ENCODE results near the gene NAV2.

The NAV2 gene

DNA sequence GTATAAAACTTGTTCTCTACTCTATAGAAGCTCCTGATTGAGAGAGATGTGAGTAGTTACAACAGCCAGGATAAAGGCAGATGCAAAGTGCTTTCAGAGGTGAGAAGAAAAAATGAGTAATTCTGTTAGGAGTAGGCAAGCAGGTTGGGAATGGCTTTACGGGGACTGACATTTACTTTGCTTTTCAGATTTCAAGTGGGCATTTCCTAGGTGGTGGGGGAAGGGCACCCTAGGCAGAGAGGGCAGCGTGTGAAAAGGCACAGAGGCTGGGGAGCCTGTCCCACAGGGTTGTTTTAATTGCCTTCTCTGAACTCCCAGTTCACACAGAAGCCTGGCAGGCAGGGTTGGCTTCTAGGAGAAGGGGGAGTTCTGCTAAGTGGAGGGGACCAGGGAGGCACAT is 106.5 kb downstream of the NAV2 start:
- H3K4me2 ChIP-seq (ENCODE audit: low read depth, low read length), result no peak overlapping the region
- no peaks in the 10 kb centered on the region for H3K79me2 ChIP-seq (ENCODE audit: low read length)
- no peaks in the 10 kb centered on the region for H3K9me2 ChIP-seq (replicated peaks; ENCODE audit: insufficient read depth, low read length)

DNA sequence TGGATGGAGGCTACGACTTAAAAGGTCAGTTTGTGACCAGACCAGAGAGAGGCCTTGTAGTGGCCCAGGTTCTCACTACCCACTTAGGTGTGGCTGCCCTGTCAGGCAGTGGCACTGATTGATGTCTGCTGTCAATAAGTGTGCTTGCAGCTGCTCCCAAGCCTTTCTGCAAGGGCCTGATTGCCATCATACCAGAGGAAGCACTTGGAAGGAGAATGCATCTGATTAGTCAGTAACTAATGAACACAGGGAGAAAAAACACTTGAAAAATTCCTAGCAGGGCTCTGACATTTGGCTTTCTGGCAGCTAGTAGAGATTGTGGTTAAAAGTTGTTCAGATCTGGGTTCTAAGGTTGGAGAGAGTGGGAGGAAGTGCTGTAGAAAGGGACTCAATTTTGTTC is 107.5 kb downstream of the NAV2 start:
- no peak overlapping the region for H3K9ac ChIP-seq (ENCODE audit: low read length)
- no peaks in the 10 kb centered on the region for H3F3A ChIP-seq (ENCODE audit: insufficient read depth, low read length)
- H3K4me1 ChIP-seq (ENCODE audit: low read length), result no peaks in the 10 kb centered on the region
- H3K9me2 ChIP-seq (replicated peaks; ENCODE audit: insufficient read depth, low read length), result no peaks in the 10 kb centered on the region
- H4K20me1 ChIP-seq (ENCODE audit: insufficient read depth, low read length), result no peaks in the 10 kb centered on the region
- TF ChIP-seq, protein P1, sequence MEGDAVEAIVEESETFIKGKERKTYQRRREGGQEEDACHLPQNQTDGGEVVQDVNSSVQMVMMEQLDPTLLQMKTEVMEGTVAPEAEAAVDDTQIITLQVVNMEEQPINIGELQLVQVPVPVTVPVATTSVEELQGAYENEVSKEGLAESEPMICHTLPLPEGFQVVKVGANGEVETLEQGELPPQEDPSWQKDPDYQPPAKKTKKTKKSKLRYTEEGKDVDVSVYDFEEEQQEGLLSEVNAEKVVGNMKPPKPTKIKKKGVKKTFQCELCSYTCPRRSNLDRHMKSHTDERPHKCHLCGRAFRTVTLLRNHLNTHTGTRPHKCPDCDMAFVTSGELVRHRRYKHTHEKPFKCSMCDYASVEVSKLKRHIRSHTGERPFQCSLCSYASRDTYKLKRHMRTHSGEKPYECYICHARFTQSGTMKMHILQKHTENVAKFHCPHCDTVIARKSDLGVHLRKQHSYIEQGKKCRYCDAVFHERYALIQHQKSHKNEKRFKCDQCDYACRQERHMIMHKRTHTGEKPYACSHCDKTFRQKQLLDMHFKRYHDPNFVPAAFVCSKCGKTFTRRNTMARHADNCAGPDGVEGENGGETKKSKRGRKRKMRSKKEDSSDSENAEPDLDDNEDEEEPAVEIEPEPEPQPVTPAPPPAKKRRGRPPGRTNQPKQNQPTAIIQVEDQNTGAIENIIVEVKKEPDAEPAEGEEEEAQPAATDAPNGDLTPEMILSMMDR (IDR thresholded peaks at IDR 0.05; ENCODE audit: low read length), result no peak
- TF ChIP-seq EZH2 (optimal IDR thresholded peaks at IDR 0.05; ENCODE audit: low read depth, low read length) (no peak), EZH2phosphoT487 (IDR thresholded peaks at IDR 0.05; ENCODE audit: low read length) (no peak)
- H2AFZ ChIP-seq (ENCODE audit: low read length), result no peak overlapping the region
- H3K79me2 ChIP-seq (ENCODE audit: low read length), result no peaks in the 10 kb centered on the region
- no peaks in the 10 kb centered on the region for H3K9me3 ChIP-seq (replicated peaks; ENCODE audit: insufficient read depth, low read length)
- H3K36me3 ChIP-seq (replicated peaks; ENCODE audit: insufficient read depth, low read length), result no peaks in the 10 kb centered on the region
- no peak overlapping the region for H3K27ac ChIP-seq (ENCODE audit: low read length)
- H3K4me2 ChIP-seq (ENCODE audit: low read depth, low read length), result no peak overlapping the region
- no peak overlapping the region for H3K4me3 ChIP-seq (ENCODE audit: low read length)
- no peak for DNase-seq
- no peaks in the 10 kb centered on the region for H3K27me3 ChIP-seq (replicated peaks; ENCODE audit: insufficient read depth, low read length)

More for the DNA sequence above, 106.5 kb downstream of the NAV2 start:
- Histone ChIP-seq H3K4me1 (ENCODE audit: low read length) (no peaks in the 10 kb centered on the region), H3K27ac (ENCODE audit: low read length) (no peak overlapping the region), H2AFZ (ENCODE audit: low read length) (no peak overlapping the region), H3K9ac (ENCODE audit: low read length) (no peak overlapping the region), H3K4me3 (ENCODE audit: low read length) (no peak overlapping the region), H3K27me3 (replicated peaks; ENCODE audit: insufficient read depth, low read length) (no peaks in the 10 kb centered on the region), H3K36me3 (replicated peaks; ENCODE audit: insufficient read depth, low read length) (no peaks in the 10 kb centered on the region), H4K20me1 (ENCODE audit: insufficient read depth, low read length) (no peaks in the 10 kb centered on the region), H3K9me3 (replicated peaks; ENCODE audit: insufficient read depth, low read length) (no peaks in the 10 kb centered on the region), H3F3A (ENCODE audit: insufficient read depth, low read length) (no peaks in the 10 kb centered on the region)
- no peak for DNase-seq
- TF ChIP-seq, protein P1 (IDR thresholded peaks at IDR 0.05; ENCODE audit: low read length), result no peak
- TF ChIP-seq EZH2phosphoT487 (IDR thresholded peaks at IDR 0.05; ENCODE audit: low read length) (no peak), EZH2 (optimal IDR thresholded peaks at IDR 0.05; ENCODE audit: low read depth, low read length) (no peak)

DNA sequence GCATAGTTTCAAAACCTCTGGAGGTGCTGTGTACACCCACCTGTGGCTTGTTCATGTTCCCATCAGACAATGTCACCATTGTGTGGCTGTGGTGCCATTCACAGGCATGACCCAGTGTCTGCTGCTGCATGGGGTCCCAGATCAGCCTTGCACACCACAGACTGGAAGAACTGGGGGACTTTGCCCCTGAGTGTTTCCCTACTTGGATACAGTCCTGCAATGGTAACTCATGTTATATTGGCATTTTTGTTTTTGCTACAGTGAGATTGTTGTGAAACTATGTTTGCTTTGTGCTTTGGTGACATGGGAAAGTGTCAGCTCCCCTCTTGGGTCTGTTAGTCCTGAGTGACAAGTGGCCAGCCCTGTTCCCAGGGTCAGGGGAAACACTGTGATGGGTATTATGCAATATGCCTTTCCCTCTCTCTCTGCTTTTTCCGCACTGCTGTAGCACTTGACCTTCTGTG is 108.8 kb downstream of the NAV2 start:
- Histone ChIP-seq H3K9me2 (replicated peaks; ENCODE audit: insufficient read depth, low read length) (no peaks in the 10 kb centered on the region), H3K4me1 (ENCODE audit: low read length) (no peaks in the 10 kb centered on the region), H3K36me3 (replicated peaks; ENCODE audit: insufficient read depth, low read length) (no peaks in the 10 kb centered on the region), H4K20me1 (ENCODE audit: insufficient read depth, low read length) (no peaks in the 10 kb centered on the region), H3K9me3 (replicated peaks; ENCODE audit: insufficient read depth, low read length) (no peaks in the 10 kb centered on the region), H3K4me3 (ENCODE audit: low read length) (no peak overlapping the region), H3K27me3 (replicated peaks; ENCODE audit: insufficient read depth, low read length) (no peaks in the 10 kb centered on the region), H3F3A (ENCODE audit: insufficient read depth, low read length) (no peaks in the 10 kb centered on the region), H3K79me2 (ENCODE audit: low read length) (no peaks in the 10 kb centered on the region), H3K9ac (ENCODE audit: low read length) (no peak overlapping the region), H3K4me2 (ENCODE audit: low read depth, low read length) (no peak overlapping the region), H3K27ac (ENCODE audit: low read length) (no peak overlapping the region), H2AFZ (ENCODE audit: low read length) (no peak overlapping the region)
- TF ChIP-seq, protein P1 (IDR thresholded peaks at IDR 0.05; ENCODE audit: low read length), result no peak
- TF ChIP-seq EZH2 (optimal IDR thresholded peaks at IDR 0.05; ENCODE audit: low read depth, low read length) (no peak), EZH2phosphoT487 (IDR thresholded peaks at IDR 0.05; ENCODE audit: low read length) (no peak)
- no peak for DNase-seq
